Neural progenitor cell (in vitro differentiated cells): ENCODE measurements around the gene ARL3. TPM values are rescaled to one million over a fixed set of nuclear protein-coding genes. Genes with fewer than 3 reads are reported as not detected.

Experiments used
- DNase-seq: peaks from one replicate; pipeline ENCODE4 v3.0.0-alpha.2; 2016; ENCODE audit warnings: low spot score
- H2AFZ ChIP-seq: fragments of 200-600 bp; sonication (generic); replicated peaks from 2 replicates; pipeline ENCODE4 v1.6.1; 2016; ENCODE audit warnings: antibody characterized with exemption
- H3F3A ChIP-seq: fragments of 200-600 bp; sonication (generic); 2 replicates; pipeline ENCODE4 v1.6.1; 2016; ENCODE audit warnings: antibody characterized with exemption, low read depth
- H3K27ac ChIP-seq: fragments of 200-600 bp; sonication (generic); 2 replicates; pipeline ENCODE4 v1.5.1; 2016; ENCODE audit warnings: mild to moderate bottlenecking
- H3K27me3 ChIP-seq: fragments of 200-600 bp; sonication (generic); 2 replicates; pipeline ENCODE4 v1.6.1; 2016; ENCODE audit warnings: mild to moderate bottlenecking, moderate library complexity
- H3K36me3 ChIP-seq: fragments of 200-600 bp; sonication (generic); 2 replicates; pipeline ENCODE4 v1.5.1; 2016
- H3K4me1 ChIP-seq: fragments of 200-600 bp; sonication (generic); 2 replicates; pipeline ENCODE4 v1.6.1; 2016; ENCODE audit warnings: mixed run types
- H3K4me2 ChIP-seq: fragments of 200-600 bp; sonication (generic); 2 replicates; pipeline ENCODE4 v1.6.1; 2016
- H3K4me3 ChIP-seq: fragments of 200-600 bp; sonication (generic); 2 replicates; pipeline ENCODE4 v1.5.1; 2016
- H3K79me2 ChIP-seq: fragments of 200-600 bp; sonication (generic); 2 replicates; pipeline ENCODE4 v1.6.1; 2016; ENCODE audit warnings: low read depth
- H3K9ac ChIP-seq: fragments of 200-600 bp; sonication (generic); 2 replicates; pipeline ENCODE4 v1.6.1; 2016
- H3K9me3 ChIP-seq: fragments of 200-600 bp; sonication (generic); 2 replicates; pipeline ENCODE4 v1.5.1; 2016; ENCODE audit warnings: low read depth
- H4K20me1 ChIP-seq: fragments of 200-600 bp; sonication (generic); 2 replicates; pipeline ENCODE4 v1.6.1; 2016; ENCODE audit warnings: low read depth
- H3K27ac Mint-ChIP-seq: 3 replicates; pipeline ENCODE4 v1.8.0; 2021; ENCODE audit warnings: mixed read lengths
- H3K27me3 Mint-ChIP-seq: 2 replicates; pipeline ENCODE4 v1.8.0; 2022; ENCODE audit warnings: low read depth, mild to moderate bottlenecking, inconsistent platforms, moderate library complexity, mixed read lengths; ENCODE audit not compliant: insufficient read depth
- H3K36me3 Mint-ChIP-seq: 3 replicates; pipeline ENCODE4 v1.8.0; 2021; ENCODE audit warnings: mixed read lengths
- H3K4me1 Mint-ChIP-seq: 3 replicates; pipeline ENCODE4 v1.8.0; 2021; ENCODE audit warnings: mixed read lengths
- H3K4me3 Mint-ChIP-seq: 3 replicates; pipeline ENCODE4 v1.8.0; 2021; ENCODE audit warnings: mild to moderate bottlenecking, moderate library complexity, mixed read lengths
- H3K9me3 Mint-ChIP-seq: 3 replicates; pipeline ENCODE4 v1.8.0; 2020; ENCODE audit warnings: mixed read lengths
- EZH2 ChIP-seq: fragments of 200-600 bp; sonication (generic); IDR thresholded peaks from 2 replicates; pipeline ENCODE4 v1.6.1; 2017; ENCODE audit warnings: antibody characterized with exemption, mild to moderate bottlenecking, moderate library complexity
- EZH2phosphoT487 ChIP-seq: fragments of 200-600 bp; sonication (generic); IDR thresholded peaks from 2 replicates; pipeline ENCODE4 v1.6.1; 2017; ENCODE audit warnings: antibody characterized with exemption
- total RNA-seq: library from RNA; depleted of rRNA; stranded (reverse); fragments of >200 nt; gene quantifications from 2 replicates; pipeline ENCODE4 v1.2.3, GENCODE V29; 2015; ENCODE audit warnings: low replicate concordance
- TF ChIP-seq, protein P1 (sequence below): fragments of 200-600 bp; sonication (generic); IDR thresholded peaks from 2 replicates; pipeline ENCODE4 v1.5.1; 2017; ENCODE audit warnings: antibody characterized with exemption, mild to moderate bottlenecking

ARL3 gene
- total RNA-seq, 1 donor from 2014 or later = 29.7 TPM

DNA sequence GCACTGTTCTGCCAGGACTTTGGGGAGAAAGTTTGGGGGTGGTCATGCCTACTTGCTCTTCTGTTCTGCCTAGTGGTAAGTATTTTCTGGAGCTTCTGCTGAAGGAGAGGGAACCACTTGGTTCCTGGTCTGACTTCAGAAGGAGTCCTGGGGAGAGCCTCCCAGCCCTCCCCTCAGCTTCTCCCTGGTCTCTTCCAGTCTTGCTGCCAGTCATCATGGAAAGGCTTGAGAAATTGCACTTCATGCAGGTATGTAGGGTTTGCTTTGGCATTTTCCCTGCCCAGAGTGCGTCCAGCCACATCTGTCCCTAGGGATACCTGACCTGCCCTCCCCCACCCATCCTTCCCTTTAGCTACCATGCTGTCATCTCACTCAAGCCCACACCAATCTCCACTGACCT is 18.5 kb upstream of the ARL3 start:
- TF ChIP-seq EZH2 (no peak), EZH2phosphoT487 (no peak)
- TF ChIP-seq, protein P1, sequence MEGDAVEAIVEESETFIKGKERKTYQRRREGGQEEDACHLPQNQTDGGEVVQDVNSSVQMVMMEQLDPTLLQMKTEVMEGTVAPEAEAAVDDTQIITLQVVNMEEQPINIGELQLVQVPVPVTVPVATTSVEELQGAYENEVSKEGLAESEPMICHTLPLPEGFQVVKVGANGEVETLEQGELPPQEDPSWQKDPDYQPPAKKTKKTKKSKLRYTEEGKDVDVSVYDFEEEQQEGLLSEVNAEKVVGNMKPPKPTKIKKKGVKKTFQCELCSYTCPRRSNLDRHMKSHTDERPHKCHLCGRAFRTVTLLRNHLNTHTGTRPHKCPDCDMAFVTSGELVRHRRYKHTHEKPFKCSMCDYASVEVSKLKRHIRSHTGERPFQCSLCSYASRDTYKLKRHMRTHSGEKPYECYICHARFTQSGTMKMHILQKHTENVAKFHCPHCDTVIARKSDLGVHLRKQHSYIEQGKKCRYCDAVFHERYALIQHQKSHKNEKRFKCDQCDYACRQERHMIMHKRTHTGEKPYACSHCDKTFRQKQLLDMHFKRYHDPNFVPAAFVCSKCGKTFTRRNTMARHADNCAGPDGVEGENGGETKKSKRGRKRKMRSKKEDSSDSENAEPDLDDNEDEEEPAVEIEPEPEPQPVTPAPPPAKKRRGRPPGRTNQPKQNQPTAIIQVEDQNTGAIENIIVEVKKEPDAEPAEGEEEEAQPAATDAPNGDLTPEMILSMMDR = no peak
- Histone ChIP-seq H3K4me2 (no peak overlapping the region), H3K9ac (no peak overlapping the region), H3K4me3 (no peak overlapping the region), H3F3A (peaks cover 31% of the 10 kb centered on the region), H3K4me1 (no peaks in the 10 kb centered on the region), H3K27ac (no peak overlapping the region), H3K79me2 (no peaks in the 10 kb centered on the region), H4K20me1 (no peaks in the 10 kb centered on the region), H3K9me3 (no peaks in the 10 kb centered on the region), H3K27me3 (no peaks in the 10 kb centered on the region), H3K36me3 (no peaks in the 10 kb centered on the region), H2AFZ (no peak overlapping the region)
- DNase-seq = no peak
- H3K4me3 Mint-ChIP-seq = no peak overlapping the region
- H3K9me3 Mint-ChIP-seq = no peaks in the 10 kb centered on the region
- H3K27ac Mint-ChIP-seq = no peak overlapping the region
- H3K4me1 Mint-ChIP-seq = peaks cover 5% of the 10 kb centered on the region
- H3K27me3 Mint-ChIP-seq = peaks cover 3% of the 10 kb centered on the region
- peaks cover 12% of the 10 kb centered on the region for H3K36me3 Mint-ChIP-seq

DNA sequence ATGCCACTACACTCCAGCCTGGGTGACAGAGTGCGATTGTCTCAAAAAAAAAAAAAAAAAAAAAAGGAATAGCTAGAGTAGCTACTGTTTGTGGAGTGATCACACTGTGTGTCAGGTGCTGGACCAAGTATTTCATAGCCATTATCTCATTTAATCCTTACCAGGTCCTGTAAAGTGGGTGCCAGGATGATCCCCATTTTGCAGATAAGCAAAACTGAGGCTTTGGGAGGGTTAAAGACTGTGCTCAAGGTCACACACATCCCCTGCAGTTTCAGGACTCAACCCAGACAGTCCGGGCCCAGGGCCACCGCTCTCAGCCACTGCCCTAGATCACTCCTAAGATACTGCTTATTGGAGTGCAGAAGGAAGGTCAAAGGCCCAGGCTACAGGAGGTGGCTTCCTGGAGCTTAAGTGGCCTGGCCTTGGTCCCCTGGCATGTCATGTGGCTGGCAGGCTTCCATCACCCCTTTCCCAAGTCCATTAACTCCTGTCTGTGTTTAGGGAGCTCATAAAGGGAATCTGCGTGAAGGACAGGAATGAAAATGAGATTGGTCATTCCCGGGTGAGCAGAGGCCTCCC is 17.1 kb upstream of the ARL3 start:
- Histone ChIP-seq H3K79me2 (no peaks in the 10 kb centered on the region), H2AFZ (no peak overlapping the region), H4K20me1 (peaks cover 3% of the 10 kb centered on the region), H3K4me3 (no peak overlapping the region), H3K9me3 (no peaks in the 10 kb centered on the region), H3K9ac (no peak overlapping the region), H3K4me2 (no peak overlapping the region), H3F3A (peaks cover 29% of the 10 kb centered on the region), H3K36me3 (no peaks in the 10 kb centered on the region), H3K4me1 (no peaks in the 10 kb centered on the region), H3K27me3 (no peaks in the 10 kb centered on the region), H3K27ac (no peak overlapping the region)
- no peak overlapping the region for H3K4me3 Mint-ChIP-seq
- H3K36me3 Mint-ChIP-seq = peaks cover 16% of the 10 kb centered on the region
- H3K9me3 Mint-ChIP-seq = no peaks in the 10 kb centered on the region
- no peak overlapping the region for H3K27ac Mint-ChIP-seq
- no peak for TF ChIP-seq EZH2
- no peak for DNase-seq
- H3K27me3 Mint-ChIP-seq = peaks cover 3% of the 10 kb centered on the region
- H3K4me1 Mint-ChIP-seq = peaks cover 5% of the 10 kb centered on the region

DNA sequence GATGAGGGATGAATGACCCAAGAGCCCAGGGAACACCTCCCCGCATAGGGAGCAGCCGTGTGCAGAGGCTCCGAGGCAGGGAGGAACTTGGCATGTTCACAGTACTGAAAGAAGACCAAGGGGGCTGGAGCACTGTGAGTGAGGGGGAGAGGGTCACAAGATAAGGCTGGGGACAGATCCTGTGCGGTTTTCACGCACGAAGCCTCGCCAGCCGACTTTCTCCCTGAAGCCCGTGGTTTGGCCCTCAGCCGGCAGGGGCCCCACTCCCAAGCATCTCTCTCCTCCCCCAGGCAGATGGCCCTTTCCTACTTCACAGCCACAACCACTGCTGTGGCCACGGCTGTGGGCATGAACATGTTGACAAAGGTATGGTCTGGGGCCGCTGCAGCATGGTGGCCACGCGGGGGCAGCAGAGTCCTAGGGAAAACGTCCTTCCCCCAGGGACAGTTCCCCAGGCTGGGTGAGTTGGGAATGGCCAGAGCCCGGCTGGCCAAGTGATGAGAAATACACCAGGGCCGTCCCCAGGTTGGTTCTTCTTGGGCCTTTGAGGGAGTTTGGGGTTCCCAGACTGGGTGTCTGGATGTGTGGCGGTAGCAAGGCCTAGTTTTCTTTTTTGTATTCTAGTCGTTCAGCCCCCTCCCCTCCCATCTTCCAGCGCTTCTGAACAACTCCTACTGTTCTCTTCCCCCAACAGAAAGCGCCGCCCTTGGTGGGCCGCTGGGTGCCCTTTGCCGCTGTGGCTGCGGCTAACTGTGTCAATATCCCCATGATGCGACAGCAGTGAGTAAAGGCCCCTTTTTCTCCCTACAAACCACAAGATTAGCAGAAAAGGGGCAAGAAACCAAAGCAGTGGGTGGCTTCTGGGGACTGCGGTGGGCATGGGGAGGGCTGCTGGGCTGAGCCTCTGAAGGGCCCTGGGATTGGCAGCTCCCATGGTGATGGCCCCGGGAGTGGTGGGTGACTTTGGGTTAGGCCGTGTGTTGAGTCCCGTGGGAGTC is 15.1 kb upstream of the ARL3 start:
- Histone ChIP-seq H3K9me3 (no peaks in the 10 kb centered on the region), H2AFZ (no peak overlapping the region), H3K4me1 (no peaks in the 10 kb centered on the region), H3K27me3 (no peaks in the 10 kb centered on the region), H3K79me2 (peaks cover 9% of the 10 kb centered on the region), H4K20me1 (peaks cover 5% of the 10 kb centered on the region), H3K4me2 (no peak overlapping the region), H3K27ac (no peak overlapping the region), H3K4me3 (no peak overlapping the region), H3F3A (peaks cover 12% of the 10 kb centered on the region), H3K9ac (no peak overlapping the region), H3K36me3 (no peaks in the 10 kb centered on the region)
- no peak for TF ChIP-seq EZH2phosphoT487
- TF ChIP-seq, protein P1 = peak; percentile 90
- Mint-ChIP-seq H3K4me3 (no peak overlapping the region), H3K9me3 (no peaks in the 10 kb centered on the region), H3K27me3 (peaks cover 2% of the 10 kb centered on the region), H3K27ac (no peak overlapping the region), H3K36me3 (peaks cover 16% of the 10 kb centered on the region), H3K4me1 (no peaks in the 10 kb centered on the region)
- peak; percentile 89 for DNase-seq
